Medulla oblongata (tissue), 1 donor: ENCODE measurements around the gene ZNF30.
A peak's percentile ranks its signal among the peaks of the same experiment; 100 is the strongest.
"Not testable (repeated sequence)": the region's sequence is repeated elsewhere in the genome, so short reads cannot be mapped to it uniquely, and the experiment has no call there.

ENCODE experiments used
- DNase-seq: peaks from one replicate; pipeline ENCODE4 v3.0.0-alpha.2; 2015; ENCODE audit errors: extremely low spot score

Gene ZNF30

GRCh38 chr19:34960103-34960805 is 33.6 kb downstream of the ZNF30 start:
- no peak for DNase-seq

GRCh38 chr19:34960940-34961679 is 34.4 kb downstream of the ZNF30 start:
- DNase-seq: no peak

DNA sequence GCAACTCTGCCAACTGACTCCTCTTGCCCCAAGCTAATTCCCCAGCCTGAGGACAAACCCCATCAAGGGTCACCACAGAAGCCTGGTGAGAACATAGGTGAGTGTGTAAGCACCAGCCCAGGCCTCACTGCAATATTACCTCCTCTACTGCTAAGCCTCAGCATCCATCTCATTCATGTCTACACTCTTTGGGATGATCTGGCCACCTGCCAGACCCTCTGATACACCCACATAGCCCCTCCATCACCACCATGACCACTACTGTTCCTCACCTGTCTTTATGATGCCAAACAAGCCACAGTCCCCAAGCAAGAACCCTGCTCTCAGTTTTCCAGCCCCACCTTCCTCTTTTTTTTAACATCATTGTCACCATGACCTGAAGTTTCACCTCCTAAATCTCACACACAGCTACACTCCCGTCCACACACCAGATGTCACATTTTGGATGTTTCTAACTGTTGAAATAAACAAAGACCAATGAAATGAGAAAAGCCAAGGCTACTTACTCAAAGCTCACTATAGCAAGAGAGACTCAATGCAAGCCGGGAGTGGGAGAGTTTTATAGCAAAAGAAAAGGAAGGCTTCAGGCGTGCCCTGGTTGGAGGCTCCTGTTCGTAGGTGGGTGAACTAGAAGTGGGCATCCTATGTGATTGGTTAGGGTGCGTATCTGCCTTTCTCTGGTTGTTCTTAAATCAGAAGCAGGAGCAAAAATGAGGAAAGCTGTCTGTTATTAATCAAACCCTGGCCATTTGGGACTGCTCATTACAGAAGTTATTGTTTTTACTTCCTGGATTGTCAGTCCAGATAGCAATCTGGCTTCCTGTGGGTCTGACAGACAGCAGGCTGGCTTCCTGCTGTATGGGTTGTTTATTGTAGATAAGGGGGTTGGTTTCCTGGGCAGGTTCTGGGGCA is 35.3 kb downstream of the ZNF30 start:
- DNase-seq: no peak

DNA sequence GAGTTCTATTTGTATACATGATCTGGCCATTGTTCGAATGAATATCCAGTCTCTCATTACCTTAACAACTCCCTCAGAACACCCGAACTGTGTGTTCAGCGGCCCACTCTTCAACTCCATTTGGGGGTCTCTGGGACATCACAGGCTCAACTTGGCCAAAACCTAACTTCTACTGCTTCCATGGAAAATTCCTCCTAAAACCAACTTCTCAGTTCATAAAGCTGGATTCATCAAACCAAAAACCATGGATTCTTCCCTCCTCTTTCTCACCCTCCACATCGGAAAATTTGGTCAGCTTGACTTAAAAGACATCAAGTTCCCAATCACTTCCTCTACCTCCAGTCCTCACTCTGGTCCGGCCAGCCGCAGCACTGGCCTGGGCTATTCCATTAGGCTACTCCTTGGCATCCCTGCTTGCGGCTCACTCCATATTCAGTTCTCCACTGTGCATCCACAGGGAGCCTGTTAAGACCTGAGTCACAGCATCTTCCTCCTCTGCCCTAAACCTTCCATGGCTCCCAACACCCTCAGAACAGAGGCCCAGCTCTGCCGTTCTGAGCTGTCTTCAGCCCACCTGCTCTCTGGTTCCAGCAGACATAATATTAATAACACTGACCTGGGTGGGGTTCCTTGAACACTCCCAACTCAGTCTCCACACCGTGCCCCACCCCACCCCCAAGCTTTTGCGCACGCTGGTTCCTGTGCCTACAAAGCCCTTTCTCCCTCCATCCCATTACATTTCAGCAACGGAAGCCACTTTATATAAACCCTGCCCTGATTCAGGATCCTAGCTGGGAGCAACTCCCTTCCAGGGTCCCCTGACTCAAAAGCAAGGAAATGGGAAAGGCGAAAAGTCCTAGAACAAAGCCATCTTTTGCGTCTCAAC is 36.2 kb downstream of the ZNF30 start:
- DNase-seq: no peak

DNA sequence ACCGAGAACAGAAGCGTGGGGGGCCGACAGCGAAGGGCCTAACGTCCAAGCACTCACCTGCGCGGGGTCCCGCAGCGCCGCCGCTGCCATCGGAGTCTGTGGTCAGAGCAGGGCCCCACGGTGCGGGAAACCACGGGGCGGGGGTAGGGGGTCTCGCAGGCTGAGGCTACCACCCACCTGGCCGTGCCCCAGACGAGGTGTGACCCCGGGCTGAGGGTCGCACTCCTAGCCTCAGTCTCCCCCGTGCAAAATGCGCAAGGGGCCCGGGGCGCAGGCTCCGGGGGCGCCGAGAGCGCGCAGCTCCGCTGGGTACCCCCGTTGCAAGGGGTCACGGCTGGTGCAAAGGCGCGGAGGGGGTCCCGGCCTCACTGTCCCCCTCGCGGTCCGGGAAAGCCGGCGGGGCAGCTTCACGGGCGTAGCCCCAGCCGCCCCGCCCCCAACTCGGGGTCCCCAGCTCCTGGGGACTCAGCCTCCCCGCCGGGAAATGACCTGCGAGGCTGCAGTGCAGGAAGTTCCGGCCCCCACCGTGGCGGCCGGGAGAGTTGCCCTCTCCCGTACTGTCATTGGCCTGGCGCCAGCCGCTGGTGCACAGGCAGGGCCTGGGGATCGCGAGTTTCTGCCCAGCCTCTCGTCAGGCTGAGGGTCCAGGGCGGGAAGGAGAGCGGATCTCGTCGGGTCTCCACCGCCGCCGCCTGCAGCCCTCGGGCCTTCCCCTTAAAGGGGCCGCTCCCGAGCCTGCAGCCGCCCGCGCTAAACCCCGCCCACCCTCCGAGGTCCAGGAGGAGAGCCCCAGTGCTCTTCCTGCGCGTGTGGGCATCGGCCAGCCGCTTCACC is 37.1 kb downstream of the ZNF30 start, which contains the start of gene ZNF792:
Gene ZNF792 (minus strand): TSS at position 657 of the 834 bp plus-strand sequence. CDS start 567 bp downstream, at position 90.
- DNase-seq: peak; percentile 62

- DNase-seq: no peak
Measured at GRCh38 chr19:34964598-34964997, 37.9 kb downstream of the ZNF30 start.

- not testable (repeated sequence) for DNase-seq
Measured at GRCh38 chr19:34965505-34965904, 38.8 kb downstream of the ZNF30 start.

GRCh38 chr19:34967551-34967950 is 40.8 kb downstream of the ZNF30 start:
- no peak for DNase-seq

- DNase-seq: no peak
Measured at GRCh38 chr19:34969721-34970120, 43.0 kb downstream of the ZNF30 start.

DNA sequence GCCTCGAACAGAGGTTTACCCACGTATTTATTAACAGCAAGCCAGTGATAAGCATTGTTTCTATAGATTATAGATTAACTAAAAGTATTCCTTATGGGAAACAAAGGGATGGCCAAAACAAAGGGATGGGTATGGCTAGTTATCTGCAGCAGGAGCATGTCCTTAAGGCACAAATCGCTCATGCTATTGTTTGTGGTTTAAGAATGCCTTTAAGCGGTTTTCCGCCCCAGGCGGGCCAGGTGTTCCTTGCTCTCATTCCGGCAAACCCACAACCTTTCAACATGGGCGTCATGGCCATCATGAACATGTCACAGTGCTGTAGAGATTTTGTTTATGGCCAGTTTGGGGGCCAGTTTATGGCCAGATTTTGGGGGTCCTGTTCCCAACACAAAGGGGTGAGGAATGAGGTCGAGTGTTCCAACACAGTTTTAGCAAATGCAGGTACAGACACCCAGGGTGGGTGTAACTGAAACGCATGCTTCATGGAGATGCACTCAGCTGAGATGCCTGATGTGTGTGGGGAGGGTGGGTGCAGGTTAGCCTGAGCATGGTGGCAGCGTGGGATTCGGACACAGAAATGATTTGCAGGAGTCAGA is 43.6 kb downstream of the ZNF30 start:
- DNase-seq: not testable (repeated sequence)

DNA sequence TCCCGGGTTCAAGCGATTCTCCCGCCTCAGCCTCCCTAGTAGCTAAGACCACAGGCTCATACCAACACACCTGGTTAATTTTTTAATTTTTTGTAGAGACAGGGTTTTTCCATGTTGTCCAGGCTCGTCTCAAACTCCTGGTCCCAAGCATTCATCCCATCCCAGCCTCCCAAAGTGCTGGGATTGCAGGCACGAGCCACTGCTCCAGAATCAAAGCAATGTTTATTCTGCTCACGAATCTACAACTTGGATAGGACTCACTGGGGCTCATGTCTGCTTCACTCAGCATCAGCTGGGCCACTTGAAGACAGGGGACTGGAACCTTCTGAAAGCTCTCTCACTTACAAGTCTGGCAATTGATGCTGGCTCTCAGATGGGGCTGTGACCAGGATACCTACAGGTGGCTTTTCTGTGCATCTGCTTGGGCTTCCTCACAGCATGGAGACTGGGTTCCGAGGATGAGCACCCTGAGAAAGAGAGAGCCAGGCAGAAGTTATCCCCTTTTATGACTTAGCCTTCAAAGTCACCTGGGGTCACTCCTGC is 45.5 kb downstream of the ZNF30 start:
- DNase-seq: no peak

GRCh38 chr19:34974646-34975045 is 47.9 kb downstream of the ZNF30 start:
- DNase-seq: no peak

DNA sequence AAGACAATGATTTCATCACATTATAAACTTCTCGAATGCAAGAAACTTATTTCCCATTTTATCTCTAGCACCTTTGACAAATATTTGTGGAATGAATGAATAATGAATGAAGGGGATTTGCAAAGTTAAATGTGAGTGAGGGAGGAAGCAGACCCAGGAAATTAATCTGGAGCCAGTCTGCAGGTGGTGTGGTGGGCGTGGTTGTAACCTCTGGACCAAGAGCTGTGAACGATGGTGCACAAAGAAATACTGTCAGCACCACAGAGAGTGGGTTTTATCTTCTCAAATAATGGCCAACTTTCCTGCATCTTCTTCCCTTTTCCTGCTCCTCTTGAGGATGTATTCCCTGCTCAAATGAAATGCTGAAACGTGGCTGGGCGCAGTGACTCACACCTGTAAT is 48.4 kb downstream of the ZNF30 start:
- no peak for DNase-seq

DNA sequence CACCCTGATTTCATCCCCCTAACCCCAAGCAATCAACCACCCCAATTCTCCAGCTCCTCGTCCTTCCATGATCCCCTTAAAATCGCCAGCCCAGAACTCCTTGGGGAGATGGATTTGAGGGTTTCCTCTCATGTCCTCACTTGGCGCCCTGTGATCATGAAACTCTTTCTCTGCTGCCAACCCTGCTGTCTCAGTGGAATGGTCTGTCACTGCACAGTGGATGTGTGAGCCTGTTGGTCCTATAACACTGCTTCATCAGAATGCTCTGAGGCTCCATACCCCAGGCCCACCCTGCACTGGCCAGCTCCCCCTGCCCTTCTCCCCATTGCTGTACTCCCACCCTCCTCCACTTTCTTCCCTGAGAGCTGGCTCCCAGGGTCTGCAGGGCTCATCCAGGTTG is 49.9 kb downstream of the ZNF30 start:
- DNase-seq: no peak

GRCh38 chr19:34979819-34980640 is 53.3 kb downstream of the ZNF30 start:
- DNase-seq: no peak

- no peak for DNase-seq
Measured at GRCh38 chr19:34982275-34982674, 55.6 kb downstream of the ZNF30 start.

DNA sequence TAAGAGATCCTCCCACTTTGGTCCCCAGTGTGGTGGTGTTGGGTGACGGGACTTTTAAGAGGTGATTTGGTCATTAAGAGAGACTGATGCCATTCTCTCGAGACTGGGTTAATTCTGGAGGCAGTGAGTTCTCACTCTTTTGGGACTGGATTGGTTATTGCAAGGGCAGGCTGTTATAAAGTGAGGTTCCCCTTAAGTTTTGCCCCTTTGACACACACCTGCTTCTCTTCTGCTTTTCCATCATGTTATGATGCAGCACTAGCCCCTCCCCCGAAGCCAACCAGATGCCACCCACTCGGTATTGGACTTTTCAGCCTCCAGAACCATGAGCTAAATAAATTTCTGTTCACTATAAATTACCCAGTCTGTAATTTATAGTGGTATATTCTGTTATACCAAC is 57.1 kb downstream of the ZNF30 start:
- DNase-seq: no peak

- no peak for DNase-seq
Measured at GRCh38 chr19:34984287-34984686, 57.6 kb downstream of the ZNF30 start.
